ENCODE measurements around the gene C5orf52. TPM values are rescaled to one million over a fixed set of nuclear protein-coding genes. Genes with fewer than 3 reads are reported as not detected.

Gene C5orf52
- total RNA-seq, 1 donor from 2014 or later, result not detected

GRCh38 chr5:157648275-157648990, 22.9 kb upstream of the C5orf52 start:
- Mint-ChIP-seq H3K27ac (ENCODE audit: unreplicated experiment) (no peak overlapping the region), H3K4me3 (ENCODE audit: unreplicated experiment) (no peak overlapping the region), H3K36me3 (ENCODE audit: unreplicated experiment) (no peaks in the 10 kb centered on the region), H3K4me1 (ENCODE audit: unreplicated experiment) (peaks cover 9% of the 10 kb centered on the region), H3K9me3 (ENCODE audit: unreplicated experiment) (peaks cover under 1% of the 10 kb centered on the region), H3K27me3 (ENCODE audit: unreplicated experiment) (no peaks in the 10 kb centered on the region)
- no peak for DNase-seq (ENCODE audit: extremely low spot score, unreplicated experiment)
- TF ChIP-seq CTCF (IDR thresholded peaks at IDR 0.05), result no peak

- H3K36me3 Mint-ChIP-seq (ENCODE audit: unreplicated experiment), result no peaks in the 10 kb centered on the region
- TF ChIP-seq CTCF (IDR thresholded peaks at IDR 0.05), result no peak
- no peak overlapping the region for H3K27ac Mint-ChIP-seq (ENCODE audit: unreplicated experiment)
- H3K9me3 Mint-ChIP-seq (ENCODE audit: unreplicated experiment), result peaks cover 3% of the 10 kb centered on the region
- no peaks in the 10 kb centered on the region for H3K27me3 Mint-ChIP-seq (ENCODE audit: unreplicated experiment)
- DNase-seq (ENCODE audit: extremely low spot score, unreplicated experiment), result no peak
- H3K4me3 Mint-ChIP-seq (ENCODE audit: unreplicated experiment), result no peak overlapping the region
- H3K4me1 Mint-ChIP-seq (ENCODE audit: unreplicated experiment), result peaks cover 9% of the 10 kb centered on the region
Measured at GRCh38 chr5:157649101-157649500, 22.2 kb upstream of the C5orf52 start.

- TF ChIP-seq CTCF (IDR thresholded peaks at IDR 0.05), result no peak
- Mint-ChIP-seq H3K4me3 (ENCODE audit: unreplicated experiment) (no peak overlapping the region), H3K27ac (ENCODE audit: unreplicated experiment) (no peak overlapping the region), H3K9me3 (ENCODE audit: unreplicated experiment) (peaks cover 3% of the 10 kb centered on the region), H3K4me1 (ENCODE audit: unreplicated experiment) (peaks cover 9% of the 10 kb centered on the region), H3K36me3 (ENCODE audit: unreplicated experiment) (no peaks in the 10 kb centered on the region), H3K27me3 (ENCODE audit: unreplicated experiment) (no peaks in the 10 kb centered on the region)
- no peak for DNase-seq (ENCODE audit: extremely low spot score, unreplicated experiment)
Measured at GRCh38 chr5:157650991-157651611, 20.2 kb upstream of the C5orf52 start.

GRCh38 chr5:157651623-157652376, 19.5 kb upstream of the C5orf52 start:
- Mint-ChIP-seq H3K4me1 (ENCODE audit: unreplicated experiment) (peaks cover 9% of the 10 kb centered on the region), H3K9me3 (ENCODE audit: unreplicated experiment) (peaks cover 8% of the 10 kb centered on the region), H3K27ac (ENCODE audit: unreplicated experiment) (no peak overlapping the region), H3K27me3 (ENCODE audit: unreplicated experiment) (peaks cover 3% of the 10 kb centered on the region), H3K36me3 (ENCODE audit: unreplicated experiment) (peaks cover 2% of the 10 kb centered on the region), H3K4me3 (ENCODE audit: unreplicated experiment) (no peak overlapping the region)
- no peak for DNase-seq (ENCODE audit: extremely low spot score, unreplicated experiment)
- TF ChIP-seq CTCF (IDR thresholded peaks at IDR 0.05), result no peak

GRCh38 chr5:157652377-157652692, 19.0 kb upstream of the C5orf52 start, which contains the start of gene SOX30:
Gene SOX30, minus strand, starts transcription at chr5:157652438. Its CDS starts 360 bp downstream, at chr5:157652078.
- Mint-ChIP-seq H3K4me3 (ENCODE audit: unreplicated experiment) (no peak within 1 kb of the TSS), H3K4me1 (ENCODE audit: unreplicated experiment) (peaks cover 9% of the 10 kb centered on the region), H3K27ac (ENCODE audit: unreplicated experiment) (no peak within 1 kb of the TSS), H3K36me3 (ENCODE audit: unreplicated experiment) (peaks cover 2% of the 10 kb centered on the region), H3K27me3 (ENCODE audit: unreplicated experiment) (peaks cover 3% of the 10 kb centered on the region), H3K9me3 (ENCODE audit: unreplicated experiment) (peaks cover 9% of the 10 kb centered on the region)
- DNase-seq (ENCODE audit: extremely low spot score, unreplicated experiment), result no peak
- TF ChIP-seq CTCF (IDR thresholded peaks at IDR 0.05), result no peak

All from osteocyte (in vitro differentiated cells).